Calu3 (cell line): ENCODE results near the gene MRFAP1L1. TPM values are rescaled to one million over a fixed set of nuclear protein-coding genes. Genes with fewer than 3 reads are reported as not detected.
A peak's percentile ranks its signal among the peaks of the same experiment; 100 is the strongest.

ENCODE experiments used
- BruUV-seq: library from RNA; stranded (reverse); fragments of 400-500 nt; replicated peaks from 2 replicates; lab custom pipeline; 2021; lab: Mats Ljungman, UMichigan
- CTCF ChIA-PET: fragments of 300-600 bp; sonication (Branson Sonifier 250); formaldehyde crosslinking; loops from one replicate; lab custom pipeline; 2022; ENCODE audit warnings: antibody characterized with exemption; lab: Charles Lee
- DNase-seq: peaks from one replicate; pipeline ENCODE4 v3.0.0; 2022
- H3K27ac Mint-ChIP-seq: one replicate; pipeline ENCODE4 v1.8.0; 2022; ENCODE audit warnings: mixed read lengths; ENCODE audit not compliant: unreplicated experiment
- H3K27me3 Mint-ChIP-seq: one replicate; pipeline ENCODE4 v1.8.0; 2022; ENCODE audit warnings: mixed read lengths; ENCODE audit not compliant: unreplicated experiment
- H3K36me3 Mint-ChIP-seq: one replicate; pipeline ENCODE4 v1.8.0; 2022; ENCODE audit warnings: mild to moderate bottlenecking, moderate library complexity, mixed read lengths; ENCODE audit not compliant: insufficient read depth, unreplicated experiment
- H3K4me1 Mint-ChIP-seq: one replicate; pipeline ENCODE4 v1.8.0; 2022; ENCODE audit warnings: mild to moderate bottlenecking, low read depth, mixed read lengths; ENCODE audit not compliant: unreplicated experiment
- H3K4me3 Mint-ChIP-seq: one replicate; pipeline ENCODE4 v1.8.0; 2022; ENCODE audit warnings: mild to moderate bottlenecking, low read depth, moderate library complexity, mixed read lengths; ENCODE audit not compliant: unreplicated experiment
- H3K9me3 Mint-ChIP-seq: one replicate; pipeline ENCODE4 v1.8.0; 2022; ENCODE audit warnings: low read depth, mixed read lengths; ENCODE audit not compliant: unreplicated experiment
- intact Hi-C: fragments of 100-400 bp; cut with micrococcal nuclease; formaldehyde crosslinking; loops from one replicate; pipeline ENCODE4 v1.10.0; 2022; ENCODE audit not compliant: unreplicated experiment
- total RNA-seq: library from RNA; stranded (reverse); gene quantifications from 2 replicates; pipeline ENCODE4 v1.2.3, GENCODE V29; 2022
- TF ChIP-seq, protein P1 (sequence below): fragments of 200-600 bp; IDR thresholded peaks from one replicate; pipeline ENCODE4 v1.8.0; 2022; ENCODE audit warnings: antibody characterized with exemption; ENCODE audit not compliant: unreplicated experiment

Gene MRFAP1L1
- total RNA-seq, 1 experiment from 2014 or later: 31.7 TPM

DNA sequence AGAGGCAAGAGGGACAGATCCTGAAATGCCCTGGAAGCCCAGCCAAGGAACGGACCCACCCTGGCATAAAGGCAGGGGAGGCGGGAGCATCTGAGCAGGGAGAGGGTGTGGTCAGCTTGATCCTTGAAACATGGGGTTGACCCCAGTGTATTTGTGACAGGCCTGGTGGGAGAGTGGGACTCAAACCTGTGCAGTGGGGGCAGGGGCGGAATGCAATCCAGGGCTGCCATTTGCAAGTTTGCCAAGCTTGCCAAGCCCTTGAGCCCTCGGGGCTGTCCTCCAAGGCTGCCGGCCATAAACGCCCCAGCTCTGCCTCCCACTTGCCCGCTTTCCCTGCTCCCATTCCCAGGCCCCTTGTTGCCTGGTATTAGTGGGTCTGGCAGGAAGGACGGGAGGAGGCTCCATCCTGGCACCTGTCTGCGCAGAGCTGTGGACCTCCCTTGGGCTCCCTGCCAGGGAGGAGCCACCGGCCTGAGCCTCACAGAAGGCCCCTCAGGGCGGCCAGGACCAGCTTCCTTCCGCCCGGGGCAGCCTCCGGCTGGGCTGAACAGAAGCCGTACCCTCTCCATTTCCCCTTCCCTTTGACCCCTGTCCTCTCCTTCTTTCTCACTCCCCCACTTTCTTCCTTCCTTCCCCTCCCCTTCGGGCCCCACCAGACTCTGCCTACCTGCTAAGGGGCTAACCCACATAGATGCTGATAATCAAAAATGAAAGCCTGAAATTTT is 15.3 kb downstream of the MRFAP1L1 start:
- Mint-ChIP-seq H3K9me3 (no peaks in the 10 kb centered on the region), H3K27ac (peak overlapping the region; percentile 98), H3K4me3 (peak overlapping the region; percentile 98), H3K4me1 (peaks cover 29% of the 10 kb centered on the region), H3K27me3 (no peaks in the 10 kb centered on the region), H3K36me3 (peaks cover 66% of the 10 kb centered on the region)
- BruUV-seq: no TSS peak
- peak; percentile 27 for DNase-seq
- TF ChIP-seq, protein P1, sequence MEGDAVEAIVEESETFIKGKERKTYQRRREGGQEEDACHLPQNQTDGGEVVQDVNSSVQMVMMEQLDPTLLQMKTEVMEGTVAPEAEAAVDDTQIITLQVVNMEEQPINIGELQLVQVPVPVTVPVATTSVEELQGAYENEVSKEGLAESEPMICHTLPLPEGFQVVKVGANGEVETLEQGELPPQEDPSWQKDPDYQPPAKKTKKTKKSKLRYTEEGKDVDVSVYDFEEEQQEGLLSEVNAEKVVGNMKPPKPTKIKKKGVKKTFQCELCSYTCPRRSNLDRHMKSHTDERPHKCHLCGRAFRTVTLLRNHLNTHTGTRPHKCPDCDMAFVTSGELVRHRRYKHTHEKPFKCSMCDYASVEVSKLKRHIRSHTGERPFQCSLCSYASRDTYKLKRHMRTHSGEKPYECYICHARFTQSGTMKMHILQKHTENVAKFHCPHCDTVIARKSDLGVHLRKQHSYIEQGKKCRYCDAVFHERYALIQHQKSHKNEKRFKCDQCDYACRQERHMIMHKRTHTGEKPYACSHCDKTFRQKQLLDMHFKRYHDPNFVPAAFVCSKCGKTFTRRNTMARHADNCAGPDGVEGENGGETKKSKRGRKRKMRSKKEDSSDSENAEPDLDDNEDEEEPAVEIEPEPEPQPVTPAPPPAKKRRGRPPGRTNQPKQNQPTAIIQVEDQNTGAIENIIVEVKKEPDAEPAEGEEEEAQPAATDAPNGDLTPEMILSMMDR: no peak
- CTCF ChIA-PET: interaction anchor here (0.6 kb wide), 1 partner anchor 20 kb away, joined by 4 read pairs; no protein-coding TSS in a partner anchor
- intact Hi-C loops: no loop called here

DNA sequence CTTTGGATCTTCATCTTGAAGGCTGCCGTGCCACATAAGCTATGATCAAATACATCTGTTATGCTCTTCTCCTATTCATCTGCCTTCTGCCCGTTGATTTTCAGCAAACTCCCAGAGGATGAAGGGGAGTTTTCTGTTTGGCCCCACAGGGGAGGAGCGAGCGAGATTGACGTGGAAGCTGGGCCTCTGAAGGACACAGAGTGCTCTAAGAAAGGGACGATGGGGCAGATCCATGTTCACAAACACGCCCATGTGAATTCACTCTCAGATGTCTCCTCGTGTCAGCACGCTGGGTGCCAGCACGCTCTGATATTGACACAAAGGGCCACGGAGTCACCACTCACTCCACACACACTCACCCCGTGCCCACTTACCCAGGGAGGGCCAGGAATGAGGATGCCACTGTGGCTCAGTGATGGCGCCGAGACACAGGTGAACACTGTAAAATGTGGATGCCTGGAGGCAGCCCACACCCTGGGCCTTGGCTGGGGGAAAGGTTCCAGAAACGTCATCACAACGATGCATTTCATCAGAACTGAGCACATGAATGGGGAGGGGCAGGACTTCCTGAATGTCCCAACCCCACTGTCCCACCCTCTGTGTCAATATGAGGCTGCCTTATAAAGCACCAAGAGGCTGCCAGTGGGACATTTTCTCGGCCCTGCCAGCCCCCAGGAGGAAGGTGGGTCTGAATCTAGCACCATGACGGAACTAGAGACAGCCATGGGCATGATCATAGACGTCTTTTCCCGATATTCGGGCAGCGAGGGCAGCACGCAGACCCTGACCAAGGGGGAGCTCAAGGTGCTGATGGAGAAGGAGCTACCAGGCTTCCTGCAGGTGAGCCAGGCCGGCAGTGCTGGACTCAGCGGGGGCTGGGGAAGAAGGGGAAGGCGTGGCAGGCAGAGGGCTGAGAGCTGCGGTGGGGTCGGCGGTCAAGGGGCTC is 16.2 kb downstream of the MRFAP1L1 start, which contains the start of gene S100P:
Gene S100P (plus strand): TSS at position 648 of the 946 bp plus-strand sequence. CDS start 55 bp downstream, at position 703.
- peak; percentile 71 for DNase-seq
- Mint-ChIP-seq H3K27me3 (no peaks in the 10 kb centered on the region), H3K27ac (peak within 1 kb of the TSS; percentile 98), H3K4me1 (peaks cover 35% of the 10 kb centered on the region), H3K4me3 (peak within 1 kb of the TSS; percentile 98), H3K36me3 (peaks cover 72% of the 10 kb centered on the region), H3K9me3 (no peaks in the 10 kb centered on the region)
- BruUV-seq: TSS peak; percentile 92
- intact Hi-C loops: no loop called here
- CTCF ChIA-PET: interaction anchor here (0.6 kb wide), 1 partner anchor 19 kb away, joined by 4 read pairs; no protein-coding TSS in a partner anchor
- TF ChIP-seq, protein P1: no peak

DNA sequence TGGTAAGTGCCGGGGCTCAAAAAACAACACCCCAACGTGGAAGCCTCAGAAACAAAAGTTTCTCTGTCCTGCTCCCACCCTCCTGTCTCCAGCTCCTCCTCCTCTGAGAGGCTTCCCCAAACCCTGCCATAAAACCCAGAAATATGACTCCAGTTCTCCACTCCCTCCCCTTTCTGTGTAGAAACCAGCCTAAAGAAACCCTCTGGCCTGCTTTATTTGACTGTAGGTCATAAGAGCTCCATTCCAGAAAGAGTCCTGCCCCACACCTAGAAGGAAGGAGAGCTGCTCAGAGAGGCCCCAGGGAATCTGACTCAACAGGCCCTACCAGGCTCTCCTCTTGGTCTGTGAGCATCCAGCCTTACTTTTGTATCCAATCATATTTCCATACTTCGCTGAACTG is 16.9 kb downstream of the MRFAP1L1 start:
- Mint-ChIP-seq H3K4me1 (peaks cover 42% of the 10 kb centered on the region), H3K9me3 (no peaks in the 10 kb centered on the region), H3K27ac (peak overlapping the region; percentile 98), H3K4me3 (peak overlapping the region; percentile 98), H3K27me3 (no peaks in the 10 kb centered on the region), H3K36me3 (peaks cover 72% of the 10 kb centered on the region)
- TF ChIP-seq, protein P1: no peak
- intact Hi-C loops: no loop called here
- DNase-seq: peak; percentile 25
- CTCF ChIA-PET: no interaction called here
- BruUV-seq: no TSS peak

DNA sequence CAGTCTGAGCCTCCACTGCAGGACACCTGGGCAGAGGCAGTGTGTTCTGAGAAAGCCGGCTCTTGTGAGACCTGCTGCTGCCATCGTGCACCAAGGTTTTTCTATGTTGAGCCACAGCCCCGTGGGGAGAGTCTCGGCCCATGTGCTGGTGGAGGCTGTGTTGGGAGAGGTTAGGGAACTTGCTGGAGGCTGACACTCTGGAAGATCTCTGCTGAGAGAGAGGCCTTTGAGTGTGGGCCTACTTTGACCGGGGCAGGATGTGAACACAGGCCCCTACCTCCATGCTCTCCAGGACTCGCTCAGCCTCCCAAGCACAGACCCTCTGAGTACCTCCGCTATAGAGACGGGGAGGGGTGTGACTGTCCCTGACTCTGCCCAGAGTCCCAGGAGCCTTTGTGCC is 17.3 kb downstream of the MRFAP1L1 start:
- Mint-ChIP-seq H3K27ac (peak overlapping the region; percentile 98), H3K9me3 (no peaks in the 10 kb centered on the region), H3K27me3 (no peaks in the 10 kb centered on the region), H3K4me3 (peak overlapping the region; percentile 98), H3K4me1 (peaks cover 46% of the 10 kb centered on the region), H3K36me3 (peaks cover 70% of the 10 kb centered on the region)
- intact Hi-C loops: no loop called here
- CTCF ChIA-PET: no interaction called here
- BruUV-seq: no TSS peak
- TF ChIP-seq, protein P1: no peak
- DNase-seq: no peak
